ENCODE results near the gene GPR45. TPM values are rescaled to one million over a fixed set of nuclear protein-coding genes. Genes with fewer than 3 reads are reported as not detected.

Gene GPR45
- polyA plus RNA-seq, 5 donors, result 0.10 to 0.13 (median 0.12) TPM; not detected in 2

DNA sequence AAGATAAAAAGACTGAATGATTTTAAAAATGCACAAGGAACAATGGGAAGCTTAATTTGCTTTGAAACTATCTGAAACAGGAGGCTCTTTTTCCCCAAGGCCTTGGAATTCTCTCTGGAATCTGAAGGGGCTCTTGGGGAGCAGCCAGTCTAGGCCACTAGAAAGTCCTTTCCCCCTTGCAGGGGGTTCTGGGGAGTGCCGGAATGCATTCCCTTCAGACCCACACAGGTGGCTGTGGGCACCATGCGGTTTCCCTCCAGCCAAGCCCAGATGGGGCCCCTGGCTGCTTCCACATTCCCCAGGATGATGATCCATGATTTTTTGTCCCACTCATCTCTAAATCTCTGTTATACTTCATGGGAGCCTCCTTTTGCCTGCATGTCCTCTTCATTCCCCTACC is 10.7 kb downstream of the GPR45 start:
- DNase-seq, result no peak

DNA sequence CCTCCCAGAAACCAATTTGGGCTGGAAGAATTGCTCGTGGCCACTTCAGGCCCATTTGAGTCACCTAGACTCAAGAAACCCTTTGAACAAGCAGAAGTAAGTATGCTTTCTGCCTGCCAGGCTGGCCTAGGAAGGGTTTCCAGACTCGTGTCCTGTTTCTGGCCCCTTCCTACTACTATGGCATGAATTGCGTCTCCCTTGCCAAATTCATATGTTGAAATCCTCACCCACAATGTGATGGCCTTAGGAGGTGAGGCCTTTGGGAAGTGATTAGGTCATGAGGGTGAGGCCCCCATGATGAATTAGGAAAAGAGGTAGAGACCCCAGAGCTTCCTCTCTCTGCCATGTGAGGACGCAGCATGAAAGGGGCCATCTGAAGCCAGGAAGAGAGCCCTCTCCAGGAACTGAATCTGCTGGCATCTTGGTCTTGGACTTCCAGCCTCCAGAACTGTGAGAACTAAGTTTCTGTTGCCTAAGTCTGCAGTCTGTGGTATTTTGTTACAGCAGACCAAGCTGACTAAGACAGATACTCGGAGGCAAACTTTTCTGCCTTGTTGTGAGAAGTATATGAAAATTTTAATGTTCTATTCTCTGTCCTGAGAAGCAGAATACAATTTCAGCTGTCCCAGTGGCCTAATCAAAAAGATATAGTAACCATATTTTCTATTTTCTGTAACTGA is 13.1 kb downstream of the GPR45 start:
- no peak for DNase-seq

DNA sequence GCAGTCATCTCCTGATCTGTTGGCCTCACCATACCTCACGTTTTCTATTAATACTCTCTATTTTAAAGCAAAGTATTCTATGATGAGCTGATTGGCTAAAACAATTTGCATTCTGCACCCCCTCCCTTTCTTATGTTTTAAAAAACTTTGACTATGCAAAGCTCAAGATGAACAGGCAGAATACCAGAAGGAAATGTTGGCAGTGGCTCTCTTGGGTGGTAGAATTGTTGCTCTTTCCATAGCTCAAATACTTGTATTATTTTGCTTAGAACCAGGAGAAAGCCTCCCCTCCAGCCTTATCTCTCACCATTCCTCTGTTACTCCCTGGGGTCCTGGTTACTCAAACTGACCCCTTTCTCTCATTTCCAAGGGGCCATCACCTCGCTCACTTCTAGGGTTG is 14.4 kb downstream of the GPR45 start:
- DNase-seq, result no peak

GRCh38 chr2:105256431-105257047 is 15.0 kb downstream of the GPR45 start:
- no peak for DNase-seq

DNA sequence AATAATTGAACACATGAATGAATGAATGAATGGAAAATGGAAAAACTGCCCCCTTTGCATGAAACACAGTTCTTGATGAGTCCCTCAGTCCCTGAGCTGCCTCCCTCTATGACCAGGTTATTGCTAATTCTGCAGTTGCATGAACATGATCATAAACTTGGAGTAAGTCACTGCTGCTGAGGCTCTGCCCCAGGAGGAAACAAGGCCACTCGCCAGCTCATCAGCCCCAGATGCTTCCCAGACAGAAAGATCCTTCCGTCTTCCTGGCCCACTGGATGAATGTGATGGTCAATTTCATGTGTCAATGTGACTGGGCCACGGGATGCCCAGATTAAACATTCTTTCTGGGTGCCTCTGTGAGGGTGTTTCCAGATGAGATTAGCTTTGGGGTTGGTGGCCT is 16.4 kb downstream of the GPR45 start:
- no peak for DNase-seq

DNA sequence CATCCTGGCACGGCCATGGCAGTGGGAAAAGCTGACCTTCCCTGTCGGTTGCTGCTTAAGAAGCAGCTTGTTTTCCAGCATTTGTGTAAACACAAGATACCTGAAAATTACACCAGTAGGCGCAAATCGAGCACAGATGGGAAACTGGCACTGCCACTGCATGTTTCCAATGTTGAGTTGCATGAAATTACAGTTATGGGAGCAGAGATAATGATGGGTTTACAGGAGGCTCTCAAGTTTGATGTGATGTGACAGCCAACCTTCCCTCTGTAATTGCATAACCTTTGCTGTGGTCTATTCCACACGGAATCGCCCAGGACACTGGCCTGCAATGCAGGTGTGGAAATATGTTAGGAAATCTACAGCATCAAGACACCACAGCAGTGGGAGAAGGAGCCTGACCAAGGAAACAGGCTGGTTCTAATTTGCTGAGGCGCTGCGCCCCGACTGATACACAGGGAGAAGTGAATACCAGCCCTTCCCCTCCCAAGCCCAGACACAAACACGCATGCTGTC is 17.4 kb downstream of the GPR45 start:
- DNase-seq, result no peak

- no peak for DNase-seq
These were observed 19.5 kb downstream of the GPR45 start for GRCh38 chr2:105261061-105261460.

- peak; percentile 37 to 68 for DNase-seq
These were observed 21.1 kb downstream of the GPR45 start for GRCh38 chr2:105262651-105263091.

- no peak for DNase-seq
These were observed 27.9 kb downstream of the GPR45 start for GRCh38 chr2:105269426-105269825.

- DNase-seq, result no peak
These were observed 30.0 kb downstream of the GPR45 start for GRCh38 chr2:105271393-105272045.

- DNase-seq, result no peak
These were observed 30.6 kb downstream of the GPR45 start for GRCh38 chr2:105272176-105272575.

GRCh38 chr2:105274046-105274445 is 32.5 kb downstream of the GPR45 start:
- DNase-seq, result no peak

DNA sequence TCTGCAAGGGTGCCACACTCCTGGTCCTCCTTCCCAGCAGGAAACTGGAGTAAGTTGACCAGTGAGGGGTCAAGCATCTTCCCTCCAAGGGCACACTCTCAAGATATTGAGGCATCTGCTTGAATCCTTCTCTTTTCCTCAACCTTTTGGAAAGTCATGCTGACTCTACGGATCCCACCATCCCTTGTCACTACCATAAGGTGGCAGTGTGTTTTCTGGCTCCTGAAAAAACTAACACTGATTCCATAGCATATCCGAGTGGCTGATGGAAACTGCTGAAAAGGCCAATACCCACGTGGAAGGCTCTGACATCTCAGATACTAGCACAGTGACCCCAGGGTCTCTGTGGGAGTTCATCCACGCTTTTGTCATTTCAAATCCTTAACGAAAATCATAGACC is 37.1 kb downstream of the GPR45 start:
- no peak for DNase-seq

- DNase-seq, result no peak
These were observed 37.6 kb downstream of the GPR45 start for GRCh38 chr2:105279126-105279525.

DNA sequence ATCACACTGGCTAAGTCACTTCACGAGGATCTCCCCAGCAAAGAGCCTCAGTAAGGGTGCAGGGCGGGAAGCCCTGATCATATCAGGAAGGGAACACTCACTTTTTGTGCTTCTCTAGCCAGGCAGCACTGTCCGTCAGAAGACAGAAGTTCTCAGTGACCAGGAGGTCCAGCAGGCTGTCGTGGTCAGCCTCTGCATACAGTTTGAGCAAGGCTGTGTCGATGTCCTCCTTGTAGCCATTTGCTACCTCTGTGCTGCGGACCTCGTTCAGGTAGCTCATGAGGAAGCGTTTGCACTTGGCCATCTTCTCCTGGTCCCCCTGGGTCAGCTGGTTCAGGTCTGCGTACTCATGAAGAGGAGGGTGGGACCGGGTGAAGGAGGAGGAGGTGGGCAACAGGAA is 38.7 kb downstream of the GPR45 start:
- no peak for DNase-seq

DNA sequence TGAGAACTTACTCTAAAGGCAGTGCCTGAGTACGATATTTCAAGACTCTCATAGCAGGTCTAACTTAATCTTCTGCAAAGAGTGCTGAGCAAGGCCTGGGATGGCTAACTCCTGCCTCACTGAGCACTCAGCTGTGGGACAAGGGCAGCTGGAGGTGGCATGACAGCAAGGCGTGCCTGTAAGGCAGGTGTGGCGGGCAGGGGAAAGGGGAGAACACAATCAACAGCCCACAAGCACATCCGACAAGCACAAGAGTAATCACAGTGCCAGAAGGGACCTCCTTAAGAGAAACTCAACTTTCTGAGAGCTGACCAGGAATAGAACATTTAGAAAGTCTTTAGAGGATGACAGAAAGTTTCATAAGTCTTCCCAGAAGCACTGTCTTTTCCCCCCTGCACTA is 42.0 kb downstream of the GPR45 start:
- no peak for DNase-seq

DNA sequence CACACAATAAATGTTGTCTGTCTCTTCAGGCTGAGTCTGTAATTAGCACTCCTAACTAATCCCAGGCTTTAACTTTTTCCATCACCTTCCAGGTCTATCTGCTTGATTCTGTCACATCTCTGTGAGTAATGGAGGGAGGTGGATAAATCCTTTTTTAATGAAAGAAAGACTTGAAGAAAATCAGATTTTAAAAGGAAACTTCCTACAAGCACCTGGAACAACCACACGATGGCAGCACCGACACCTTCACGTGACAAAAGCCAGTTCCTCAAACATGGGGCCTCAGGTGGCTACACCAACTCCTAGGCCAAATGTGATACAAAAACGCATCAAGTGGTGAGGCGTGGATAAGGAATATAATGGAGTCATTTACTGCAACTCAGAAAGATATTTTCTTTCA is 46.1 kb downstream of the GPR45 start:
- no peak for DNase-seq

DNA sequence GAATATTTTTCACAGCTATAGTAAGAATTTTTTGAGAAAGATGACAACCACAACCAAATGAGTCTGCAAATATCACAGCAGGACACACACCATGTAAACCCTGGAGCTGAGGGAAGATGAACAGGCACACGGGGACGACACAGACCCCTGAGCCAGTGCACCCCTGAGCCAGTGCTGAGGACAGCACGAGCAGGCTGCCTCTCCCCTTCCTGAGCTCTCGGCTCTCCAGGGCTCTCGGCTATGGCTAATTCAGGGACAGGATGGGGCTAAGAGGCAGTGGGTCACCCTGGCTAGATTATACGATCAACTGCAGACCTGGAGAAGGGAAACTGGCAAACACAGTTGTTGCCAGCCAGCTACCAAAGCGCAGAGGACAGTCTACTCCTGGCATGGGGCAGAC is 46.6 kb downstream of the GPR45 start:
- no peak for DNase-seq

- no peak for DNase-seq
These were observed 49.6 kb downstream of the GPR45 start for GRCh38 chr2:105290981-105291660.

GRCh38 chr2:105291981-105292380 is 50.4 kb downstream of the GPR45 start:
- no peak for DNase-seq
